ENCODE results near the gene NME3.

DNA sequence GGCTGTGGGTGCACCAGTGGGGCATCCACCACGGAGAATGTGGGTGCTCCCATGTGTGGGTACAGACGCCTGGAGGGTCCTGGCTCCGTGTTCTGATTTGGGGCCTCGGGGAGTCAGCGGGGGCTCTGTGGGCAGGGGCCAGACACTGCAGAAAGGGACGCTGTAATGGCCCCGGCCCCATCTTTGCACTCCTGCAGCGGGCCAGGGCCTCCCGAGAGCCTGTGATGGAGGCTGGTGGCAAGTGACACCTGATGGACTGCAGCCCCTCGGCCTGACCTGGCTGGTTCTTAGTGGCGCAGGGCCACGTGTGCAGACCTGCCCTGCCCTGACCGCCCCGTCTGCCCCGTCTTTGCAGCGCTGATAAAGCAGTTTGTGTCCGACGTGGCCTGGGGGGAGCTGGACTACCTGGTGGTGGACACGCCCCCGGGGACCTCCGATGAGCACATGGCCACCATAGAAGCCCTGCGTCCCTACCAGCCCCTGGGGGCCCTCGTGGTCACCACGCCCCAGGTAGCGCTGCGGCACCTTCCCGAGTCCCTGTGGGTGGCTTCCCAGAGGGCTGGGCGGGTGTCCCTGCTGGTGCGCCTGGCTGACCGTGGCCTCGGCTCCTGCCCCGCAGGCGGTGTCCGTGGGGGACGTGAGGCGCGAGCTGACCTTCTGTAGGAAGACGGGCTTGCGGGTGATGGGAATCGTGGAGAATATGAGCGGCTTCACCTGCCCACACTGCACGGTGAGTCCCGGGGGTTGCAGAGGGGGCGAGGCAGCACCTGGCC, 16.2 kb upstream of the NME3 start:
- TF ChIP-seq POLR2A (IDR thresholded peaks at IDR 0.05; ENCODE audit: low read depth, low read length), result no peak
- TF ChIP-seq, protein P1, sequence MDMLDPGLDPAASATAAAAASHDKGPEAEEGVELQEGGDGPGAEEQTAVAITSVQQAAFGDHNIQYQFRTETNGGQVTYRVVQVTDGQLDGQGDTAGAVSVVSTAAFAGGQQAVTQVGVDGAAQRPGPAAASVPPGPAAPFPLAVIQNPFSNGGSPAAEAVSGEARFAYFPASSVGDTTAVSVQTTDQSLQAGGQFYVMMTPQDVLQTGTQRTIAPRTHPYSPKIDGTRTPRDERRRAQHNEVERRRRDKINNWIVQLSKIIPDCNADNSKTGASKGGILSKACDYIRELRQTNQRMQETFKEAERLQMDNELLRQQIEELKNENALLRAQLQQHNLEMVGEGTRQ (IDR thresholded peaks at IDR 0.05; ENCODE audit: low read depth, low read length), result no peak
- TF ChIP-seq, protein P2, sequence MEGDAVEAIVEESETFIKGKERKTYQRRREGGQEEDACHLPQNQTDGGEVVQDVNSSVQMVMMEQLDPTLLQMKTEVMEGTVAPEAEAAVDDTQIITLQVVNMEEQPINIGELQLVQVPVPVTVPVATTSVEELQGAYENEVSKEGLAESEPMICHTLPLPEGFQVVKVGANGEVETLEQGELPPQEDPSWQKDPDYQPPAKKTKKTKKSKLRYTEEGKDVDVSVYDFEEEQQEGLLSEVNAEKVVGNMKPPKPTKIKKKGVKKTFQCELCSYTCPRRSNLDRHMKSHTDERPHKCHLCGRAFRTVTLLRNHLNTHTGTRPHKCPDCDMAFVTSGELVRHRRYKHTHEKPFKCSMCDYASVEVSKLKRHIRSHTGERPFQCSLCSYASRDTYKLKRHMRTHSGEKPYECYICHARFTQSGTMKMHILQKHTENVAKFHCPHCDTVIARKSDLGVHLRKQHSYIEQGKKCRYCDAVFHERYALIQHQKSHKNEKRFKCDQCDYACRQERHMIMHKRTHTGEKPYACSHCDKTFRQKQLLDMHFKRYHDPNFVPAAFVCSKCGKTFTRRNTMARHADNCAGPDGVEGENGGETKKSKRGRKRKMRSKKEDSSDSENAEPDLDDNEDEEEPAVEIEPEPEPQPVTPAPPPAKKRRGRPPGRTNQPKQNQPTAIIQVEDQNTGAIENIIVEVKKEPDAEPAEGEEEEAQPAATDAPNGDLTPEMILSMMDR (conservative IDR thresholded peaks at IDR 0.05; ENCODE audit: low read depth, low read length), result no peak
- no peak for TF ChIP-seq FOS (IDR thresholded peaks at IDR 0.05; ENCODE audit: low read depth, low read length)
- no peak for TF ChIP-seq ELK1 (IDR thresholded peaks at IDR 0.05; ENCODE audit: borderline replicate concordance, low read depth, low read length)
- no peak for TF ChIP-seq SMC3 (IDR thresholded peaks at IDR 0.05; ENCODE audit: low read depth, low read length)
- TF ChIP-seq BHLHE40 (IDR thresholded peaks at IDR 0.05; ENCODE audit: low read depth, low read length), result no peak
- TF ChIP-seq RFX5 (IDR thresholded peaks at IDR 0.05; ENCODE audit: low read depth, low read length), result no peak
- no peak for TF ChIP-seq RAD21 (IDR thresholded peaks at IDR 0.05; ENCODE audit: low read length)
- no peak for TF ChIP-seq RCOR1 (IDR thresholded peaks at IDR 0.05; ENCODE audit: insufficient replicate concordance, low read length)
